Measurements from ENCODE around the gene NCKAP5. TPM values are rescaled to one million over a fixed set of nuclear protein-coding genes. Genes with fewer than 3 reads are reported as not detected.

The NCKAP5 gene
- total RNA-seq, 1 donor from 2014 or later, result 4.6 TPM

DNA sequence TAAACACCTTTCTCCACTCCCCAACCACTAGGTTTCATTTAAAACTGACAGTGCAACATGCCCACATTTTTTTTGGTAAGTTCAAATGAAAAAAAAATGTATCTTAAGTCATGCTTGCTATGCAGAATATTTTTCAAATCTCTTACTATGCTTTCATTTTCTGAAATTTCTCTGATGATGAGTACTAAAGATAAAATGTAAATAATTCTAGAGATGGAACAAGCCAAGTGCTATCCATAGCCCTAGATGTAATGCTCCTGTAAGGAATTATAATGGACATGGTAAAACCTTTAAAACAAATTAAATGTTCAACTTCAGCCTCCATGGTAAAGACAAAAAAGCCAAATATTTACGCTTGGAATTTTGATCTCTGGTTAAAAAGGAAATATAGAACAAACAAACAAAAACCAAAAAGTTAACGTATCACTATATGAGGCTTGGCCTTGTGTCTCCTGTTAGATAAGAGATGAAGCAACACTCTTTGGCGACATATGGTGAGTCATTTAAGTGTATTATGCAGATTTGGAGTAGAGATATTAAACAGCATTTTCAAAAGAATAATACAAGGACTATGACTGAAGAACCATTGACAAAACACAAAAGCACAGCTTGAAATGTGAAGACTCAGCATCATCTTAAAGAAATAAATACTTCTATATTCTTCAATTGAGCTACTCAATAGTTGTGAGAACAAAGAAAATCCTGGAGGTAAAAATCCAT, 506.2 kb downstream of the NCKAP5 start:
- no peak for ATAC-seq
- DNase-seq (ENCODE audit: low spot score), result no peak

DNA sequence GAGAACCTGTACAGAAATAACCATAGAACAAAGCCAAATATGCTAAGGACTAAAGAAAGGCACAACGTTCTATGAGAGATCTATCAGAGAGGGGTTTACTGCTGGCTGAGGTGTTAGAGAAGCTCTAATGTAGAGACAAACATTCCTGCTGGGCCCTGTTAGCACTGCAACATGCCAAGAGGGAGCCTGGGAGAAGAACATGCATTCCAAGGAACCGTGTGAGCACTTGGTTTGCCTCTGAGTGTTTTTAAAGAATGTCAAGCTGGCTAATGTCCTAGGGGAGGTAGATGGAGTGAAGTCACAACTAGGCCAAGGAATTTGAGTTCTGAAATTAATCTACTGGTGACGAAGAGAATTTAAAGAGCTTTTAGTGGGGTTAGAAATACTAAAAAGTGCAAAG, 514.0 kb downstream of the NCKAP5 start:
- no peak for ATAC-seq
- no peak for DNase-seq (ENCODE audit: low spot score)

DNA sequence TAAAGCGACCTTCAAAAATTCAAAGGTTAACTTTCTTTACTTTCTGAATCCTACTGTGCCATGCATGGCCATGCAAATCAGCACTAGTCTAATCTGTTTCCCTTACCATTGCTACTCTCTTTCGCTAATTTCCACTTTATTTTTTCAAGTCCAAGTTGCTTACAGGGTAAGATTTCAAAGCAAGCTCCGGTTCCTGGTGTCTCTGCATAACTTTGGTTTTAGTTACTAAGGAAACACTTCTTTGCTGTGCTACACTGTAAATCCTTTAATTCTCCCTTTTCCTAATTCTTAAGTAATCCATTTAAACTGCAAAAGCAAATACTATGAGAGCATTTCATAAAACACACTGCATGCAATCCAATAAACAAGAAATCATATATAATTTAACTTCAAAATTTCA, 514.7 kb downstream of the NCKAP5 start:
- ATAC-seq (no peak), DNase-seq (ENCODE audit: low spot score) (no peak)

DNA sequence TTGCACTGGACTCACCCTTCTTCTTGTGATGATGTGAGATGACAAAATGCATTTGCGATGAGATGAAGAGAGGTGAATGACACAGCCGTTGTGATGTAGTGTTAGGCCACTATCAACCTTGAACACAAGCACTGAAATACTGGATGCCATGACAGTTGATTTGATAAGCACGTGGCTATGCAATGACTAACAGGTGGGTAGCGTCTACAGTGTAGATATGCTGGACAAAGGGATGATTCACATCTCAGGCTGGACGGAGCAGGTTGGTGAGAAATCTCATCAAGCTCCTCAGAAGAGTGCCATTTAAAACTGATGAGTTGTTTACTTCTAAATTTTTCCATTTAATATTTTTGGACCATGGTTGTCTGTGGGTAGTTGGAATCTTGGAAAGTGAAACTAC, 522.5 kb downstream of the NCKAP5 start:
- DNase-seq (ENCODE audit: low spot score) (no peak), ATAC-seq (no peak)

DNA sequence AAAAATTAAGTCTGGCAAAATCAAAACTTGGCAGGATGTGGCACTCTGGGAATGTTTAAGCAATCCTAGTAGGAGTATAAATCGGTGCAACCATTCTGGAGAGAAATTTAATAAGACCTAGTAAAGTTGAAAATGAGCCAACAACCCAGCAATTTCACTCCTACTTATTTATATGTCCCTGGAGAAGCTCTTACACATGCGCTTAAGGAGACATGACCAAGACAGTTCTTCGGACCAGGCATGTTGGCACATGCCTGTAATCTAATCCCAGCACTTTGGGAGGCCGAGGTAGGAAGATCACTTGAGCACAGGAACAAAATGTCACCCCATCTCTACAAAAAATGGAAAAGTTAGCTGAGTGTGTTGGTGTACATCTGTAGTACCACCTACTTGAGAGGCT, 523.7 kb downstream of the NCKAP5 start:
- DNase-seq (ENCODE audit: low spot score) (no peak), ATAC-seq (no peak)

DNA sequence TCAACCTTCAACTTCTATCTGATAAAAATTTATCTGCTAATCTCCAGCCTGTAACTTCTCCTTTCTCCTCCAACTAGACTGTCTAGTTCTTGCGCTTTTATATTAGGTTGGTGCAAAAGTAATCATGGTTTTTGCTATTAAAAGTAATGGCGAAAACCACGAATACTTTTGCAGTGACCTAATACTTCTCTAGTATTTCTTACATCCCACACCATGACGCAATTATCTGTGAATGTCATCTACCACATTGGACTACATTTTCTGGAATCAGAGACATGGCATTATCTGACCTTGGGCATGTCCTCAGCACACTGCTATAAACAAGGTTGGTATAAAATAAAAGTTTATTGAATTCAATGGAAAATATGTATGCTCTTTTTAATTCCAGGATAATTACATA, 528.1 kb downstream of the NCKAP5 start:
- DNase-seq (ENCODE audit: low spot score), result no peak
- ATAC-seq, result no peak

DNA sequence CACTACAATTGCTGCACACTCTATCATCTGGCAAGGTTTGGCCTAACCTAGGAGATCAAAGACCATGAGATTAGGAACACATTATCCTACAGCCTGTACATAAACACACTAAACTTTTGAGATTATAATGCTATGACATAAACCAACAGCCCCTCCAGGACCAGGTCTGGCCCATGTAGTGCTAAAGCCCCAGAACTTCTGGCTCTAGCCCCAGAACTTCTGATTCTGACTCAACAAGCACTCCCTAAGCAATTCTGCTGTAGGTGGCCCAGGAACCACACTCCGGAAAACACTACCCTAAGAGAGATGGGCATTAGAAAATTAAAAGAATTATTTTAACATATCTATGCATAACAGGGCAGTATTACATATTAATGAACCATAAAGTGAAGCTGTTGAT, 528.7 kb downstream of the NCKAP5 start:
- ATAC-seq (no peak), DNase-seq (ENCODE audit: low spot score) (no peak)

DNA sequence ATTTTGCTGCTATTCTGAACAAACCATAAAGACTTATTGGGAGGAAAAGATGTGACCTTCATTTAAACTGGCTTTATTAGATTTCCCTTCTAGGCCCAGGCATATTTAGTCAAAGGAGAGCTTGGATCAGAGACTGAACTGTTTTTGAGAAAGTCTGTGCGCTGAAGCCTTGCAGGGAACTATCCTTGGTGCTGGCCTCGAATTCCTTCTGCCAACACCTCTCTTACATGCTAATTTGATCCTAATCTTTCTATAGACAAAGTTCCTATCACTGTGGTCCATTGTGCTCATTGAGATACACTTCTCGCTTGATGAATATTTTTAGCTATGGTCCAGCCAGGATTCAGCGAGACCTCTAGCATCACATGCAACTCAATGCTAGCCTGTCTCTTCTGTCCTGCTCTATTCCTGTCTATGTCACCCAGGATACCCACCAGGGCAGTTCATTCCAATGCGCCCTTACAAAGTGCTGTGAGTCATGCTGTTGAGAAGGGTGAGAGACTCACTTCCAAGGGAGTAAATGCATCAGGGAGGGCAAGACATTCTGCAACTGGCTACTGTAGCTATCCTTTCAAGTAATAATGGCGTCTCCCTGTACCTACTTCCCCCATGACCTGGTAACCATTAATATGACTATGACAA, 541.6 kb downstream of the NCKAP5 start:
- ATAC-seq, result no peak

DNA sequence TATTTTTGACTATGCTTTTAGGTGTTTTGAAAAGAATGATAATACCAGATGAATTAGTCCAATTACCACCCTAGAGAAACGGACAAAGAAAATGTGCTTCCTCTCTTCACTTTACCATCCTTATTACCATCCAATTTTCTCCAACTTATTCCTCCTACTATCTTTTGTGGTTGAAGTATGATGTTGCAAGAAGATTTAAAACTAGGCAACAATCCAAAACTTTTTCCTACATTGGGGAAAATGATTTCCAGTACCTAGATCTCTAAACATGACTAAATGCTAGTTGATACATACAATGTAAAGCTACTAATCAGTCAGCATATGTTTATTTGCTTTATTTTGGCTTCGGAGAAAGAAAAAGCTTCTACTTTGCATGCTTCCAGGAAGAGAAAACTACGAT, 543.3 kb downstream of the NCKAP5 start:
- no peak for ATAC-seq

More for the DNA sequence above, 541.6 kb downstream of the NCKAP5 start:
- no peak for DNase-seq (ENCODE audit: low spot score)

DNA sequence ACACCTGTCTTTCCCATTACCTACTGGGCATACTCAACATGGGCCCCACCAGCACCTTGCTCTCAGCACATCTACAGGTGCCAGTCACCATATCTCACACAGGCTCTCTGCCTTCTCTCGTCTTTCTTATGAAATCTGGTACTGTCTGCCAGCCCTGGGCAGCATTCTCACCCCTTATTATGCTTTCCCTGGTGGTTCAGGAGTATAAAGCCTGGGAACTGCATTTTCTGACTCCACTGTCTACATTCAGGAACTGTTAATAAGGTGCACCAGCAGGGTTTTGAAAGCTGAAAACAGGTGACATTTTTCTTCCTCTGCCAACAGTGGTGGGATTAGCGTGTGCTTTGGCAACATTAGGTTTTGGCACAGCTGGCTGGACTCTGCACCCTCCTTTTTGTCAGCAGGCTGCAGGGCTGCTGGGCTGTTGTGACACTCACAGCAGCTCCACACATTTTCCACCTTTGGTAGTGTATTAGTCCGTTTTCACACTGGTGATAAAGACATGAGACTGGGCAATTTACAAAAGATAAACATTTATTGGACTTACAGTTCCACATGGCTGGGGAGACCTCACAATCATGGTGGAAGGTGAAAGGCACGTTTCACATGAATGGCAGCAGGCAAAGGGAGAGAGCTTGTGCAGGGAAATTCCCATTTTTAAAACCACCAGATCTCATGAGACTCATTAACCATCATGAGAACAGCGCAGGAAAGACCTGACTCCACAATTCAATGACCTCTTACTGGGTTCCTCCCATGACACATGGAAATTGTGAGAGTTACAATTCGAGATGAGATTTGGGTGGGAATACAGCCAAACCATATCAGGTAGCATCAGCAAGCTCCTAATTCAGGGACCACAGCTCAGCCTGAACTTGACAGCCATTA, 555.2 kb downstream of the NCKAP5 start:
- peak; percentile 91 for ATAC-seq
- peak; percentile 51 for DNase-seq (ENCODE audit: low spot score)

More for the DNA sequence above, 543.3 kb downstream of the NCKAP5 start:
- no peak for DNase-seq (ENCODE audit: low spot score)

DNA sequence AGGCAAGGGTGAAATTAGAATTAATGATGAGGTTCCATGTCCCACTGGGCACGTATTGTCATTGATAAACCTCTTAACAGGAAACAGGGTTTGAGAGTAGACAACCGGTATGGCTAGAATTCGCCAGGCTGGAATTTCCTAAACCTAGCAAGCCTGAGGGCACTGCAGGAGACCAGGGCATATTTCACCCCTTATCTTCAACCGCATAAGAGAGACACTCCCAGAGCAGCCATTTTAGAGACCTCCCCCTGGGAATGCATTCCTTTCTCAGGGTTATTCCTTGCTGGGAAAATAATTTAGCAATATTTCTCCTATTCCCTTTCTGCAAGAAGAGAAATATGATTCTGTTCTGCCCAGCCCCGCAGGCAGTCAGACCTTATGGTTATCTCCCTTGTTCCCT, 563.6 kb downstream of the NCKAP5 start:
- ATAC-seq (no peak), DNase-seq (ENCODE audit: low spot score) (no peak)

DNA sequence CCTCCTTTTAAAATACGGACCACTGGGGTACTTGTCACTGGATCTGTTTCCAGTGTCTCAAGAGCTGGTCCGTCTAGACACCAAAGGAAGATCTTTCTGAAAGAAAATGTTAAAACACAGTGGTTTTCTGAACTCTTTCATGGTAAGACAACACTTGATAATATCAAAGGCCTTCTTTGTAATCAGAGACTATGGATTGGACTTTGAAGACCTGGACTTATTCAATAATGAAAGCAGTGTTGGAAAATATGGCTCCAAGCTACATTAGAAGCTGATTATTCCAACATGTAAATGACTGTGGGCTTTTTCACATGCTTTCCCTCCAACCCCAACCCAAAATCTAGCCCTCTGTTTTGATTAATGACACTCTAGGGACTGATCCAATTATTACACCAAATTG, 568.8 kb downstream of the NCKAP5 start:
- ATAC-seq, result no peak
- DNase-seq (ENCODE audit: low spot score), result no peak

DNA sequence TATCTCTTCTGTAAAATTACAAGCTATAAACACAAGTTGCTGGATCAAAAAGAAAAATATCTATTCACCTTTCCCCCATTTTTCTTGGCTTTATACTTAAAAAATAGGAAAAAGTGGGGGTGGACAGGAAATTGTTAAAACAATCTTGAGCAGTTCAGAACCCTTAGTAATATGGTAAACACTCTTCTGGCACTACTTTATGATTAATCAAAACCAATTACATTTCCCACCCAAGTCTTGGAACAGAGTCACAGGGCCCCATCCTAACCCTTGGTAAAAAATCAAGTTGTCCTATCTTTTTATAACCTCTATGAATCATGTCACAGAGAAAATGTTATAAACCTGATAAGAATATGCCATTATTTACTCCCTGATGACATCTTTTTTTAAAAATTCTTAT, 570.0 kb downstream of the NCKAP5 start:
- DNase-seq (ENCODE audit: low spot score) (no peak), ATAC-seq (no peak)

DNA sequence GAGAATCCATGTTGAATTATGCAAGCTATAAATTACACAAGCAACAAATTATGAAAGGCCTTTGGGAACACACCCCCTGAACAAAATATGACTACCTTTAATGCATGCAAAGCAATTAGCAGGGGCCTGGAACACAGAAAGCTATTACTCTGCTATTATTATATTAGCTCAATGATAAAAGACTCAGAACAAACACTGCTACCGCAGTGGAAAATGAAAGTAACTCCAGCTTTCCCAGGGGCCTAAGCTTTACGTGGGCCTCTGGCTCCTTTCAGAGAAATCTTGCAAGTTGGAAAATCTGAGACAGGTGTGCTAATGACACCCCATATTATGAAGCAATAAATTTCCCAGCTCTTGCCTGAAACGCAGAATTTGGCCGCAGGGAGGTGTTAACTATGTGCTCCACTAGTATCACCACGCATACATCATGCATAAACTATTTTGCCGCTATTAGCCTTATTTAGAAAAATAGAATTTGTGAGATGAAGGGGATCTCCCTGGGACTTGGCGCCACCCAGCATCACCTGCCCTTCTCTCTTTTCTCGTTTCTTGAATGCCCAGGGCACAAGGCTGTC, 576.7 kb downstream of the NCKAP5 start:
- DNase-seq (ENCODE audit: low spot score) (no peak), ATAC-seq (peak; percentile 41)

DNA sequence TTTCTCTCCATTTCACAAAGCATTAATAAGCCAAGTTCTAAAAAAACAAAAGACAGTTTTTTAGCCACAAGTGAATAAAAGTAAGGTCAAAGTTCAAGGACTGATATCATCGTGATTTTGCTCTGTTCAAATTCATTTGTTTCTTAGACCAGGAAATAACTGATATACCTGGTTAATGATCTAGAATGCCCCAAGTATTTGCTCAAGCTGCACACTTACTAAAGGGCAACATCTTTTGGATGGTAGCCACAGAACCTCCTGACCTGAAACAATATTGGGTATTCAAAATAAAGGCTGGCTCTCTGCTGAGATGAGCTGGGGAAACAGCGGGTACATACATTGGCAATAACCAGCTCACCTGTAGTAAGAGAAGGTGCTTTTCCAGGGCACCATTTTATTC, 583.5 kb downstream of the NCKAP5 start:
- ATAC-seq (peak; percentile 81), DNase-seq (ENCODE audit: low spot score) (no peak)

DNA sequence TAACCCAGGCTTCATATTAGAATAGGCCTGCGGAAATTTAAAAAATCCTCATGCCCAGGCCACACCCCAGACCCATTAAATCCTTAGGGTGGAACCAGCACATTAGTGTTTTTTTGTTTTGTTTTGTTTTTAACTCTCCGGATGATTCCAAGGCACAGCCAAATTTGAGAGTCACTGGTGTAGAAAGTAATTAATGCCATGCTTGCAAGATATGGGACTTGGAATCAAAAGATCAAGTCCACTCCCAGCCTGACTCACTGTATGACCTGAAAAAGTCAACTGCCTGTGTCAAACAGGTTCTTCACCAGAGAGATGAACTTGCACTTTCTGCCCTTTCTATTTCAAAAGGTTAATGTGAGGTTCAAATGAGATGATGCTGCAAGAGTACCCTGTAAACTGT, 588.0 kb downstream of the NCKAP5 start:
- ATAC-seq (no peak), DNase-seq (ENCODE audit: low spot score) (no peak)

DNA sequence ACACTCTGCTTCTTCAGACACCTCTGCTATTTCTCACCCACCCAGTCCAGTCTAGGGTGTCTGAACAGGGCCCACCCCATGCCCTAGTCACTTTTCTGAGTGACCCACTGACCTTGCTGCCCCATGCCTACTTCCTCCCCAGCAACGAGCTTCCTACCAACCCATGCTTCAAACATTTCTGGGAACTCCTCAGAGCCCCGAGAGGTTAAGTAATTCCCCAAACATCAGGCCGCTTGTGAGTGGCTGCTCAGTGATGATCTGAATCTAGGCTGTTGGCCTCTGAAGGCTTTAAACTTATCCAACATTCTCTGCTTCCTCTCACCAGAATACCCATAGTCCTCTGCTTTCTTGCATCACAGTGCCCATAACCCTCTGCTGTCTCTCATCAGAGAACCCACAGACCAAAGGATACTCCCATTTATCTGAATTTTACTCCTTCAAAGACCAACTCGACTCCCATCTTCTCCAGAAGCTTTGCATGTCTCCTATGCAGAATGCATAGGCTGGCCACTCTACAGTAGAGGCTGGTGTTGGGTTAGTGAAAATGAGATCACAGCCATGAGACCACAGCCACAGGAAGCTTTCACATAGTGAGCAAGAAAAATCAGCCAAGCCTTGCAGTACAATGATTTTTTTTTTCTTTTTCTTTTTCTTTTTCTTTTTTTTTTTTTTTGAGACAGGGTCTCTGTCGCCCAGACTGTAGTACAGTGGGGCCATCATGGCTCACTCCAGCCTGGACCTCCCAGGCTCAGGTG, 588.7 kb downstream of the NCKAP5 start:
- ATAC-seq (no peak), DNase-seq (ENCODE audit: low spot score) (no peak)

DNA sequence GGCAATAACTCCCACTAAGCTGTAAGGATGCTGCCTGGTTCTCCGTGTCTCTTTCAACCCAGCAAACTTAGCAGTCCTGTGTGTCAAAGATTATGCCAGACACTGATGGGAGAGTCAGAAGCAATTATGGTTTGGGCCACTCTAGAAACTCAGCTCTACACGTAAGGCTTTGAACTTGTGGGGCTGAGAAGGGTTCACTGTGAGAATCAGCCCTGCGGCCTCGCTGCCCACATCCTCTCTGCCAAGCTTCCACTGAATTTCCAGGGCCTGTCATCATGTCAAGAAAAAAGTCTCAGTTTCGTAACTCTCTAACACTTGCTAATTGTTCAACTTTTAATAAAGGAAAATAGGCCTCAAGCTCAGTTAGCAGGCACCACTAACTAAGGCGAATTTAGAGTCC, 589.4 kb downstream of the NCKAP5 start:
- DNase-seq (ENCODE audit: low spot score) (no peak), ATAC-seq (no peak)

DNA sequence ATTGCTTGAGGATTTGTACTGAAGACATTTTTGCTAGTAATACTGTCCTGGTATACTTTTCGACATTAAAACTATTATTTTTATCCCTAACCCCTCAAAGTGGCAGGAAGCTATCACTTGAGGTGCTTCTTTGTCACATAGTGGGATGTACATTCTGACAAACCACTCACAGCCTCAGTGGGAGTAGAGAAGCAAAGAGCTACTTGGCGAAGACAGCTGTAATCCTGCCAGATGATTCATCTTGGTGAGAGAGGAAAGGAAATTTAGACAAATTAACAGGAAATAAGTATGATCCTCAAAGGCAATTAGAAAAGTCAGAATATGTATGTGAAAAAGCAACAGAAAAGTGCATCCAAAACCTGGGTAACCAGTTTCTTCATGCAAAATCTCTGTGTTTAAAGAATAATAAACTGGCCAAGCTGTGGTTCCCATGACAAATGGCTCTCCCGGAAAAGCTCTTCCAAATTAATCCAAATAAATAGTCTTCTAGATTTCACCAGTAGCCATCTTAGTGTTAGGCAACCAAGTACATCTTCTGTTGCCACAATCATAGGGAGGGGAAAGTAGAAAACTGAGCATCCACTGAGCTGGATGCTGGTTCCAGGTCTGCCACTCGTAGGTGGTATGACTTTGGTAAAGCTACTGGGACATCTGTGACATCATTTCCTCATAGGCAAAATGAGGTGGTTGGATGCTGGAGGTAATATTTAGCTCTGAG, 590.3 kb downstream of the NCKAP5 start:
- no peak for DNase-seq (ENCODE audit: low spot score)
- ATAC-seq, result no peak

Data from left lobe of liver (tissue), 2 donors.